Left ventricle myocardium inferior (tissue), 1 donor: Measurements from ENCODE around the gene ALDH1L1. TPM values are rescaled to one million over a fixed set of nuclear protein-coding genes. Genes with fewer than 3 reads are reported as not detected.

Source experiments
- DNase-seq: peaks from one replicate; pipeline ENCODE4 v3.0.0-alpha.2; 2020
- H3K27ac ChIP-seq: fragments of 200-600 bp; replicated peaks from 2 replicates; pipeline ENCODE4 v1.8.0; 2021
- H3K27me3 ChIP-seq: fragments of 200-600 bp; 2 replicates; pipeline ENCODE4 v1.8.0; 2021; ENCODE audit warnings: low read depth
- H3K36me3 ChIP-seq: fragments of 200-600 bp; 2 replicates; pipeline ENCODE4 v1.8.0; 2021
- H3K4me1 ChIP-seq: fragments of 200-600 bp; 2 replicates; pipeline ENCODE4 v1.8.0; 2021
- H3K4me3 ChIP-seq: fragments of 200-600 bp; 2 replicates; pipeline ENCODE4 v1.8.0; 2021; ENCODE audit warnings: mild to moderate bottlenecking, moderate library complexity
- H3K9me3 ChIP-seq: fragments of 200-600 bp; replicated peaks from 2 replicates; pipeline ENCODE4 v1.8.0; 2021
- CTCF ChIP-seq: fragments of 200-600 bp; IDR thresholded peaks from 2 replicates; pipeline ENCODE4 v1.8.0; 2021; ENCODE audit warnings: antibody characterized with exemption, mild to moderate bottlenecking, borderline replicate concordance
- intact Hi-C: fragments of 100-400 bp; cut with micrococcal nuclease; formaldehyde crosslinking; loops from one replicate; pipeline ENCODE4 v1.11.0; 2022
- total RNA-seq: library from RNA; stranded (reverse); fragmentation: NEBNext Ultra II Directional; extraction: Animal tissue kit (Norgen Biotek cat#: 25700); gene quantifications from one replicate; pipeline ENCODE4 v1.2.1, GENCODE V29; 2021
- donor health status: DM: no; HTN: yes; CAD: no; lungs with severe emphysema.

Gene ALDH1L1
- total RNA-seq, 1 donor from 2014 or later = 24.3 TPM

- H3K4me3 ChIP-seq = no peak overlapping the region
- peaks cover 38% of the 10 kb centered on the region for H3K4me1 ChIP-seq
- no peaks in the 10 kb centered on the region for H3K9me3 ChIP-seq
- TF ChIP-seq CTCF = no peak
- DNase-seq = no peak
- H3K36me3 ChIP-seq = no peaks in the 10 kb centered on the region
- no peaks in the 10 kb centered on the region for H3K27me3 ChIP-seq
- intact Hi-C loops = no loop called here
- peak overlapping the region; percentile 68 for H3K27ac ChIP-seq
These were observed 26.8 kb upstream of the ALDH1L1 start for GRCh38 chr3:126207166-126207565.

GRCh38 chr3:126205717-126206655 lies 25.6 kb upstream of the ALDH1L1 start:
- no peak for DNase-seq
- intact Hi-C loops = no loop called here
- no peak overlapping the region for H3K4me3 ChIP-seq
- no peaks in the 10 kb centered on the region for H3K36me3 ChIP-seq
- no peak for TF ChIP-seq CTCF
- H3K27me3 ChIP-seq = no peaks in the 10 kb centered on the region
- peak overlapping the region; percentile 68 for H3K27ac ChIP-seq
- H3K9me3 ChIP-seq = no peaks in the 10 kb centered on the region
- peaks cover 38% of the 10 kb centered on the region for H3K4me1 ChIP-seq

- no peak for TF ChIP-seq CTCF
- H3K27ac ChIP-seq = no peak overlapping the region
- H3K36me3 ChIP-seq = no peaks in the 10 kb centered on the region
- DNase-seq = no peak
- no peaks in the 10 kb centered on the region for H3K9me3 ChIP-seq
- peaks cover 18% of the 10 kb centered on the region for H3K4me1 ChIP-seq
- intact Hi-C loops = no loop called here
- no peak overlapping the region for H3K4me3 ChIP-seq
- H3K27me3 ChIP-seq = no peaks in the 10 kb centered on the region
These were observed 22.3 kb upstream of the ALDH1L1 start for GRCh38 chr3:126202680-126203079.

- intact Hi-C loops = no loop called here
- peaks cover 14% of the 10 kb centered on the region for H3K4me1 ChIP-seq
- no peaks in the 10 kb centered on the region for H3K27me3 ChIP-seq
- no peak for TF ChIP-seq CTCF
- no peaks in the 10 kb centered on the region for H3K9me3 ChIP-seq
- H3K27ac ChIP-seq = no peak overlapping the region
- no peak for DNase-seq
- H3K4me3 ChIP-seq = no peak overlapping the region
- H3K36me3 ChIP-seq = no peaks in the 10 kb centered on the region
These were observed 21.9 kb upstream of the ALDH1L1 start for GRCh38 chr3:126202276-126202675.

- no peak for TF ChIP-seq CTCF
- Histone ChIP-seq H3K27me3 (no peaks in the 10 kb centered on the region), H3K36me3 (no peaks in the 10 kb centered on the region), H3K4me1 (peaks cover 5% of the 10 kb centered on the region), H3K4me3 (no peak overlapping the region), H3K9me3 (no peaks in the 10 kb centered on the region), H3K27ac (no peak overlapping the region)
- intact Hi-C loops = no loop called here
- no peak for DNase-seq
These were observed 20.8 kb upstream of the ALDH1L1 start for GRCh38 chr3:126201168-126201567.
